Astrocyte (in vitro differentiated cells and primary cell): ENCODE results near the gene DOCK3. TPM values are rescaled to one million over a fixed set of nuclear protein-coding genes. Genes with fewer than 3 reads are reported as not detected.

ENCODE experiments used
- DNase-seq: peaks from one replicate; pipeline ENCODE4 v3.0.0-alpha.2; 2010; ENCODE audit warnings: low read depth
- FAIRE-seq: peaks from 2 replicates; lab custom pipeline; 2011; peaks lifted over from hg19 to GRCh38; lab: Jason Lieb, UNC
- H2AFZ ChIP-seq: 2 replicates; pipeline ENCODE4 v1.6.0; 2012; ENCODE audit warnings: low read depth, low read length, inconsistent platforms
- H3K27ac ChIP-seq: 2 replicates; pipeline ENCODE4 v1.5.1; 2011; ENCODE audit warnings: low read depth, low read length, inconsistent platforms
- H3K27me3 ChIP-seq: 2 replicates; pipeline ENCODE4 v1.6.0; 2011; ENCODE audit warnings: low read length, inconsistent platforms; ENCODE audit not compliant: insufficient read depth
- H3K36me3 ChIP-seq: 2 replicates; pipeline ENCODE4 v1.5.1; 2011; ENCODE audit warnings: low read length, inconsistent platforms; ENCODE audit not compliant: insufficient read depth
- H3K4me1 ChIP-seq: 2 replicates; pipeline ENCODE4 v1.5.1; 2011; ENCODE audit warnings: low read length, inconsistent platforms; ENCODE audit not compliant: insufficient read depth
- H3K4me2 ChIP-seq: 2 replicates; pipeline ENCODE4 v1.6.0; 2012; ENCODE audit warnings: low read length, inconsistent platforms
- H3K4me3 ChIP-seq: 2 replicates; pipeline ENCODE4 v1.5.1; 2011; ENCODE audit warnings: low read depth, mild to moderate bottlenecking, low read length, inconsistent platforms; ENCODE audit not compliant: insufficient read depth
- H3K79me2 ChIP-seq: 2 replicates; pipeline ENCODE4 v1.6.0; 2012; ENCODE audit warnings: mild to moderate bottlenecking, low read length, inconsistent platforms; ENCODE audit not compliant: insufficient read depth
- H3K9ac ChIP-seq: 2 replicates; pipeline ENCODE4 v1.6.0; 2012; ENCODE audit warnings: mild to moderate bottlenecking, low read length, inconsistent platforms
- H3K9me3 ChIP-seq: 2 replicates; pipeline ENCODE4 v1.5.1; 2012; ENCODE audit warnings: low read depth, mild to moderate bottlenecking, low read length, inconsistent platforms; ENCODE audit not compliant: insufficient read depth
- H4K20me1 ChIP-seq: 2 replicates; pipeline ENCODE4 v1.6.0; 2012; ENCODE audit warnings: low read length, inconsistent platforms; ENCODE audit not compliant: insufficient read depth
- H3K27ac Mint-ChIP-seq: one replicate; pipeline ENCODE4 v1.8.0; 2021; ENCODE audit warnings: mild to moderate bottlenecking, mixed read lengths; ENCODE audit not compliant: unreplicated experiment
- H3K27me3 Mint-ChIP-seq: one replicate; pipeline ENCODE4 v1.8.0; 2021; ENCODE audit warnings: low read depth, mixed read lengths; ENCODE audit not compliant: unreplicated experiment
- H3K36me3 Mint-ChIP-seq: one replicate; pipeline ENCODE4 v1.8.0; 2021; ENCODE audit warnings: low read depth, mixed read lengths; ENCODE audit not compliant: unreplicated experiment
- H3K4me1 Mint-ChIP-seq: one replicate; pipeline ENCODE4 v1.8.0; 2021; ENCODE audit warnings: low read depth, mixed read lengths; ENCODE audit not compliant: unreplicated experiment
- H3K4me3 Mint-ChIP-seq: one replicate; pipeline ENCODE4 v1.8.0; 2021; ENCODE audit warnings: mild to moderate bottlenecking, moderate library complexity, mixed read lengths; ENCODE audit not compliant: unreplicated experiment
- H3K9me3 Mint-ChIP-seq: one replicate; pipeline ENCODE4 v1.8.0; 2021; ENCODE audit warnings: mild to moderate bottlenecking, mixed read lengths; ENCODE audit not compliant: unreplicated experiment
- EZH2 ChIP-seq: IDR thresholded peaks from 2 replicates; pipeline ENCODE4 v1.6.1; 2012; ENCODE audit warnings: mild to moderate bottlenecking, low read length, inconsistent platforms; ENCODE audit not compliant: insufficient read depth
- total RNA-seq: library from RNA; stranded (reverse); gene quantifications from 2 replicates; pipeline ENCODE4 v1.2.1, GENCODE V29; 2021
- TF ChIP-seq, protein P1 (sequence below): IDR thresholded peaks from 2 replicates; pipeline ENCODE4 v1.5.1; 2011; ENCODE audit warnings: low read depth, mild to moderate bottlenecking, inconsistent platforms, low read length, moderate library complexity; ENCODE audit not compliant: insufficient read depth

The DOCK3 gene
- total RNA-seq, 1 donor from 2014 or later, result 3.3 TPM

DNA sequence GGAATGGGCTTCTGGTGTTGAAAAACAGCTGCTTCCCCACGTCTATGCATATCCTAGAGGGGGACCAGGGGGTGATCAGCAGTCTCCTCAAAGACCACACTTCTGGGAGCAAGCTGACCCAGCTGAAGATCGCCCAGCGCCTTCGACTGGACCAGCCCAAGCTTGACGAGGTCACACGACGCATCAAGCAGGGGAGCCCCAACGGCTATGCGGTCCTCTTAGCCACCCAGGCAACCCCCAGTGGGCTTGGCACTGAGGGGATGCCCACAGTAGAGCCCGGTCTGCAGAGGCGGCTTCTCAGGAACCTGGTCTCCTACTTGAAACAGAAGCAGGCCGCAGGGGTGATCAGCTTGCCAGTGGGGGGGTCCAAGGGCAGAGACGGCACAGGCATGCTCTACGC, 718.8 kb downstream of the DOCK3 start:
- DNase-seq, result no peak
- FAIRE-seq, result no peak
- Mint-ChIP-seq H3K4me1 (peaks cover 24% of the 10 kb centered on the region), H3K36me3 (peaks cover 31% of the 10 kb centered on the region), H3K4me3 (no peak overlapping the region), H3K9me3 (peaks cover 6% of the 10 kb centered on the region), H3K27ac (no peak overlapping the region), H3K27me3 (no peaks in the 10 kb centered on the region)
- Histone ChIP-seq H3K4me3 (no peak overlapping the region), H3K36me3 (peaks cover 44% of the 10 kb centered on the region), H3K4me1 (peaks cover 29% of the 10 kb centered on the region), H3K27ac (no peak overlapping the region), H3K27me3 (no peaks in the 10 kb centered on the region), H3K4me2 (peak overlapping the region; percentile 87), H3K79me2 (peaks cover 76% of the 10 kb centered on the region), H3K9ac (no peak overlapping the region), H3K9me3 (peaks cover 3% of the 10 kb centered on the region), H2AFZ (no peak overlapping the region), H4K20me1 (peaks cover 78% of the 10 kb centered on the region)
- TF ChIP-seq, protein P1, sequence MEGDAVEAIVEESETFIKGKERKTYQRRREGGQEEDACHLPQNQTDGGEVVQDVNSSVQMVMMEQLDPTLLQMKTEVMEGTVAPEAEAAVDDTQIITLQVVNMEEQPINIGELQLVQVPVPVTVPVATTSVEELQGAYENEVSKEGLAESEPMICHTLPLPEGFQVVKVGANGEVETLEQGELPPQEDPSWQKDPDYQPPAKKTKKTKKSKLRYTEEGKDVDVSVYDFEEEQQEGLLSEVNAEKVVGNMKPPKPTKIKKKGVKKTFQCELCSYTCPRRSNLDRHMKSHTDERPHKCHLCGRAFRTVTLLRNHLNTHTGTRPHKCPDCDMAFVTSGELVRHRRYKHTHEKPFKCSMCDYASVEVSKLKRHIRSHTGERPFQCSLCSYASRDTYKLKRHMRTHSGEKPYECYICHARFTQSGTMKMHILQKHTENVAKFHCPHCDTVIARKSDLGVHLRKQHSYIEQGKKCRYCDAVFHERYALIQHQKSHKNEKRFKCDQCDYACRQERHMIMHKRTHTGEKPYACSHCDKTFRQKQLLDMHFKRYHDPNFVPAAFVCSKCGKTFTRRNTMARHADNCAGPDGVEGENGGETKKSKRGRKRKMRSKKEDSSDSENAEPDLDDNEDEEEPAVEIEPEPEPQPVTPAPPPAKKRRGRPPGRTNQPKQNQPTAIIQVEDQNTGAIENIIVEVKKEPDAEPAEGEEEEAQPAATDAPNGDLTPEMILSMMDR, result no peak
- no peak for TF ChIP-seq EZH2

DNA sequence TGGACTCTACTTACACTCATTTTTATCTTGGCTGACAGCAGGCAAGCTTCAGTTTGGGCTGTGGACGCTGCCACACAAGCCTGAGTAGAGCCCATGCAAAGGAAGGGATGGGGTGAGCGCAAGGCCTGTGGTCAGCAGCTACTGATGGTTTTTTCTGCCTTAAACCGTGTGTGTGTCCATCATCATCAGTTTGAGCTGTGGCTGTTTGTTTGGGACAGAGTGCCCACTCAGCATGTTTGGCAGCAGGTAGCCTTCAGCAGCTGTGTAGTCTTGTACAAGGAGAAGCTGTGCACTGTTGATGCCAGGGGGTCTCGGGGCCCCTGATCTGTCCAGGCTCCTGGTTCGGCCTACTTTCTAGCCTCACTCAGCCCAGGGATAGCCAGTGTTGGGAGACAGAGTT, 719.8 kb downstream of the DOCK3 start:
- Histone ChIP-seq H3K36me3 (peaks cover 37% of the 10 kb centered on the region), H3K4me3 (no peak overlapping the region), H3K9ac (no peak overlapping the region), H3K9me3 (peaks cover 3% of the 10 kb centered on the region), H3K27me3 (no peaks in the 10 kb centered on the region), H2AFZ (no peak overlapping the region), H4K20me1 (peaks cover 68% of the 10 kb centered on the region), H3K79me2 (peaks cover 71% of the 10 kb centered on the region), H3K4me1 (peaks cover 27% of the 10 kb centered on the region), H3K27ac (no peak overlapping the region), H3K4me2 (peak overlapping the region; percentile 87)
- Mint-ChIP-seq H3K27ac (no peak overlapping the region), H3K36me3 (peaks cover 29% of the 10 kb centered on the region), H3K9me3 (peaks cover 6% of the 10 kb centered on the region), H3K27me3 (no peaks in the 10 kb centered on the region), H3K4me1 (peaks cover 22% of the 10 kb centered on the region), H3K4me3 (peak overlapping the region; percentile 20)
- no peak for TF ChIP-seq EZH2
- TF ChIP-seq, protein P1, result no peak
- FAIRE-seq (no peak), DNase-seq (no peak)

DNA sequence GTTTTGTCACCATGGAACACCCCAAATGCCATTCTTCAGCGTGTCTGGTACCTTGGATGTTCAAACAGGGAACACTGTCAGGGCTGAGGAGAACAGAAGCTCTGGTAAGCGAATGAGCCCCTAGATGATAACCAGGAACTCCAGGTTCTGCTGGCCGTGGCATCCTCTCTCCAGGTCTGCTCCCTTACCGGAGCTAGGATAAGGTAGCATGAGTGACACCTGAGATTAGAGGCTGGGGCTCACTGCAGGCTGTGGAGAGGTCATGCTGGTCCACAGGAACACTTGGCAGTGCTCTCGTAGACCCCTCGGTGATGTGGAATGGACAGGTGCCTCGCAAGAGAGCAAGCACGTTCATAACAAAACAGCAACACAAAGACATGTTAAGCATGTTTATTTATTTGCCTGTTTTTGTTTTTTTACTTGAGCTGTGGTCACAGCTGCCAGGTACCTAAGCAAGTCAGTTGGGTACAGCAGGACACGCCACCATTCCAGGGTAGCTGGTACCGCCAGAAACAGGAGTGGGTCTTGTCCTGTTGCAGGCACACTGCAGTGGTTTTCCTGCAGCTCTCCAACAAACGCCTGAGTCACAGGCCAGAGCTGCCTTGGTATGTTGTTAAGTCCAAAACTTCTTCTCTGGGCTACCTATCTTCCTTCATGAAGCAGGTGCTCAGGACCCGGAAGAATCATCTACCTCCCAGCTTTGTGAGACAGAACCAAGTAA, 720.9 kb downstream of the DOCK3 start:
- Histone ChIP-seq H3K79me2 (peaks cover 62% of the 10 kb centered on the region), H3K4me3 (no peak overlapping the region), H3K27me3 (no peaks in the 10 kb centered on the region), H4K20me1 (peaks cover 57% of the 10 kb centered on the region), H2AFZ (no peak overlapping the region), H3K4me1 (peaks cover 21% of the 10 kb centered on the region), H3K9me3 (peaks cover 3% of the 10 kb centered on the region), H3K27ac (peak overlapping the region; percentile 0), H3K4me2 (peak overlapping the region; percentile 87), H3K9ac (no peak overlapping the region), H3K36me3 (peaks cover 36% of the 10 kb centered on the region)
- TF ChIP-seq, protein P1, result no peak
- H3K36me3 Mint-ChIP-seq, result peaks cover 33% of the 10 kb centered on the region
- DNase-seq, result no peak
- H3K4me3 Mint-ChIP-seq, result peak overlapping the region; percentile 20
- peaks cover 22% of the 10 kb centered on the region for H3K4me1 Mint-ChIP-seq
- peaks cover 6% of the 10 kb centered on the region for H3K9me3 Mint-ChIP-seq
- no peaks in the 10 kb centered on the region for H3K27me3 Mint-ChIP-seq
- FAIRE-seq, result no peak
- H3K27ac Mint-ChIP-seq, result peak overlapping the region; percentile 26
